T-helper 9 cell (primary cell): ENCODE results near the gene BUB1.
"Not testable (repeated sequence)": the region's sequence is repeated elsewhere in the genome, so short reads cannot be mapped to it uniquely, and the experiment has no call there.

Experiments used
- DNase-seq: peaks from one replicate; pipeline ENCODE4 v3.0.0-alpha.2; 2020

BUB1 gene

DNA sequence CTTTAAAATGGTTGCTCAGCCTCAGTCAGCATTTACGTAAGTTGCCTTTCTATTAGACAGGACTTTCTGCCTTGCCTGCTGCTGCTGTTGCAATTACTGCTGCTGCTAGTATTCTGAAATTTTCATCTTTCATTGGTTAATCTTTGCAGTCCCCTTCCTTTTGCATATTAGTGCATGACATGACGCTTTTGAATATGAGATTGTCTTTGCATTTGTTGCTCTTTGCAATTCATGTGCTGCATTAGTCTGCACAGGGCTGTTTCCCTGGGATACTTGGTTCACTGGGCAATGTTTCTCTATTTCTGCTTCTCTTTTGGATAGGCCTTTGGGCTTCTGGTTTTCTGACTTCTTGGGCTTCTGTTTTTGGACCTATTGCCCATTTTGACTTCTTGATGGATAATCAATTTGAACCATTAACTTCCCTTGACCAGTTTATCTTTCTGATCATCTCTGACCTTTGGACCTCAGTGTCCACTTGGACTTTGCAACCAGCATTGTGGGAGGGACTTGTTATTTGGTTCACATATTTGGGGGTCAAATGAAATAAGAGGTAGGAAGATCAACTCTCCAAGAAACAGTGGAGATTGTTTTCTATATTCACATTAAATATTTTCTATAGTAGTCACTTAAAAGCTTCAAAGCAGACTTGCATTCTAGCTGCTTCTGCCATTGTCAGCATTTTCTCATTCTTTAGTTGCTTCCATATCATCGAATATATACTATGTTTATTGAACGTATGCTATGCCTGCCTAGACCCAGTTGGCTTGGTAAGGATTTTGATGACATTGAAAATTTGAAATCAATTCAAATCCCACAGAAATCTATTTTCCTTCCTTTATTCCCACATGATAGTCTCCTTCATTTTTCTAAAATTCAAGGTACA, 12.5 kb upstream of the BUB1 start:
- no peak for DNase-seq

DNA sequence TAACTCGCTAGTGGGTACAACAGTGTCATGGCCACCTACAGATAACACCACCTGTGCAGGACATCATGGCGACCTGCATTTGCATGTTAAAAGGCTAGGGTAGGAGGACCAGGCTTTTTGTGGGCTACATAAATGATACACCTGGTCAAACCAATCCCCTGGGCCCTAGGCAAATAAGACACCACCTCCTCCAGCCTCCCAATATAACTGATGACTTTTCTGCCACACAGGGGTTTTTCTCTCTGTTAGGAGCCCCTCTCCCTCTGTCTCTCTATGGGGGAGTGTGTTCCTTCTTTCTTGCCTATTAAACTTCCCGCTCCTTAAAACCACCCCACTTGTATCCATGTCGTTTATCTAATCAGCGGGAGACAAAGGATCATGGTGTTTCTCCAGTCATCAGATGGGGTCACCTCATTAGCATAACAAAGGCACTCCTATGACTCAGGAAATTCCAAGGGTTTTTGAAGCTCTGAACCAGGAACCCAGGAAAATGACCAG, 10.8 kb upstream of the BUB1 start:
- no peak for DNase-seq

DNA sequence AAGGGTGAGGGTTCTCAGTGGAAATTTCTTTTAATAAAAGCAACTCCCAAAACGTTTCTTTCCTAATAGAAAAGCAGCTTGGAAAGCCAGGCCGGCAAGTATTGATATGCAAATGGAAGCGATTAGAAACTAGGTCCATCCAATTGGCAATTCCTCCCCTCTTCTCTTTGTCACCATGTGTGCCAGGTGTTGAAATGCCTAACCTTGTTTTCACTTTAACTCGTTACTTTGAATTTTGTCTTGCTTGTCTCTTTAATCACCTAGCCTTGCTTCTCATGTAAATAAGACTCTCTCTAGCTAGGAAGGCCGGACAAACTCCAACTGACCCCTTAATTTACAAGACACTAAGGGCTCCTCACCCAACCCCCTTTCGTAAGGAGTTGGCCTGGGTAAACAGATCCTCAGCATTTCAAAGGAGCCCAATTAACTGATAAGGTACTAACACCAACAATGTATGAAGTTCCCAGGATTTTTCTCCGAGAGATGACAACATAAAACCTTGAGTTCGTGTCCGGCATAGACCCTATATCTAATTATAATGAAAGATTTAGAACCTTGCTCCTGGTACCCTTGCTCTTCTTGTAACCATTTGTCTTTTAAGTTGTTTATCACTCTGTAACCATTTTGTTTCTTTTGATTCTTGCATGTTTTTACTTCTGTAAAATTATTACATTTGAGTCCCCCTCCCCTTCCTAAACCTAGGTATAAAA, 10.1 kb upstream of the BUB1 start:
- DNase-seq, result not testable (repeated sequence)

DNA sequence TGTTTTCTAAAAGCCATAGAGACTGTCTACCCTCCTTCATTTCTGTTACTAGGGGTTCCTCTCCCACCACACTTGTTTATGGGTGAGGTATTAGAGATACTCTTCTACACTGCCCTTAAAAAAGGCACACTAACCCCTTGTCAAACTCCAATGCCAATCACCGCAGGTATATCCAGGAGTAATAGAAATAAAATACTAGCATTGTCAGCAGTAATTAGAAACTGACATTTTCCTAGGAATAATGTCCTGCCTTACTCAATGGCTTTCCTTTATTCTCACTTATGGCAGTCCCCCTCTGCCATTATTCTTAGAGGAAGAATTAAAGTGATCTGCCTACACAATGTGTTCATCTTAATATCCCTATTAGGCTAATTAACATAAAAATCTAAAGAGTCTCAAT, 5.0 kb upstream of the BUB1 start:
- no peak for DNase-seq

DNA sequence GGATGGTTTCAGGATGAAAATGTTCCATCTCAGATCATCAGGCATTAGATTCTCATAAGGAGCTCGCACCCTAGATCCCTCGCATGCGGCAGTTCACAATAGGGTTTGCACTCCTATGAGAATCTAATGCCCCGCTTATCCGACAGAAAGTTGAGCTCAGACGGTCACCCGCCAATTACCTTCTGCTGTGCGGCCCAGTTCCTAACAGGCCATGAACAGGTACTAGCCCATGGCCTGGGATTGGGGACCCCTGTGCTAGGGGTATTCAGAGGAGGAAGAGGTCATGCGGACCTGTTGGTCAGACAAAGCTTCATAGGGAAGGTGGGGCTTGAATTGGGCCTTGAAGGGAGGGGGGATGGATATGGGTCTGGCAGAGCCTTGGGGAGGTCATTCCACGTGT, 4.4 kb upstream of the BUB1 start:
- no peak for DNase-seq

DNA sequence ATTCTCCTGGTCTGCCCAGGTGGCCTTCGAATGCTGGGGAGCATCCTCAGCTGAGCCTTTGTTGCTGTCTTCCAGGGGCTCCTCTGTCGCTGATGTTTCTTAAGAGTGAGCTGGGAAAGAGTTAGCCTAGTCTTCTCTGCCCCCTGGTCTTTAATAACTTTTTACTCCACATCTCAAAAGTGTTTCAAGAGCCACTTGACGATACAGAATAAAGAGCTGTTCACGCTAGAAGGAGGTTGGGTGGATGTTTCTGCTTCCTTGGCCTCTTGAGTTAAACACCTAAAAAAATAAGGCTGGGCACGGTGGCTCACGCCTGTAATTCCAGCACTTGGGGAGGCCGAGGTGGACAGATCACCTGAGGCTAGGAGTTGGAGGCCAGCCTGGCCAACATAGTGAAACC, 2.8 kb upstream of the BUB1 start:
- no peak for DNase-seq

DNA sequence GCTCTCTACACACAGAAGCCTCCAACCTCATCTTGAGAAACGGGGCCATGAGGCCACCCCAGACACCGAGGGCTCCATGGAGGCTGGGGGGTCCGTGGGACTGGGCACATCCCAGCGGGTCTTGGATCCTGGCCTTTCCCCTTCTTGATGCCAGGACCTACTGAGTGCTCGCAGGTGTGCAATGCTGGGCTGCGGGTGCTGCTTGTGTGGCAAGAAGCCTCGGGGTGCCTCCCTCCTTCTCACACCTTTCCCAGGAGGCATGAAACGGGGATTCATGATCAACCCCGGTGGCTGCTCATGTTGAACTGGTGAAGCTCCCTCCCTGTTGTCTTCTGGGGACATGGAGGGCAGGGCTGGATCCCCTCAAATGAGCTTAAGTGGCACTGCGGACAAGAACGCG, 2.0 kb upstream of the BUB1 start:
- DNase-seq, result no peak

DNA sequence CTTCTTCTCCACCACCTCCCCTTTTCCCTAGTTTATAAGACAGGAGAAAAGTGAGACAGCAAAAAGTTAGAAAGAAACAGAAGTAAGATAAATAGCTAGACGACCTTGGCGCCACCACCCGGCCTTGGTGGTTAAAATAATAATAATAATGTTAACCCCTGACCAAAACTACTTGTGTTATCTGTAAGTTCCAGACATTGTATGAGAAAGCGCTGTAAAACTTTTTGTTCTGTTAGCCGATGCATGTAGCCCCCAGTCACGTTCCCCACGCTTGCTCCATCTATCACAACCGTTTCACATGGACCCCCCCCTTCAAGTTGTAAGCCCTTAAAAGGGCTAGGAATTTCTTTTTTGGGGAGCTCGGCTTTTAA, 1.5 kb upstream of the BUB1 start:
- no peak for DNase-seq

DNA sequence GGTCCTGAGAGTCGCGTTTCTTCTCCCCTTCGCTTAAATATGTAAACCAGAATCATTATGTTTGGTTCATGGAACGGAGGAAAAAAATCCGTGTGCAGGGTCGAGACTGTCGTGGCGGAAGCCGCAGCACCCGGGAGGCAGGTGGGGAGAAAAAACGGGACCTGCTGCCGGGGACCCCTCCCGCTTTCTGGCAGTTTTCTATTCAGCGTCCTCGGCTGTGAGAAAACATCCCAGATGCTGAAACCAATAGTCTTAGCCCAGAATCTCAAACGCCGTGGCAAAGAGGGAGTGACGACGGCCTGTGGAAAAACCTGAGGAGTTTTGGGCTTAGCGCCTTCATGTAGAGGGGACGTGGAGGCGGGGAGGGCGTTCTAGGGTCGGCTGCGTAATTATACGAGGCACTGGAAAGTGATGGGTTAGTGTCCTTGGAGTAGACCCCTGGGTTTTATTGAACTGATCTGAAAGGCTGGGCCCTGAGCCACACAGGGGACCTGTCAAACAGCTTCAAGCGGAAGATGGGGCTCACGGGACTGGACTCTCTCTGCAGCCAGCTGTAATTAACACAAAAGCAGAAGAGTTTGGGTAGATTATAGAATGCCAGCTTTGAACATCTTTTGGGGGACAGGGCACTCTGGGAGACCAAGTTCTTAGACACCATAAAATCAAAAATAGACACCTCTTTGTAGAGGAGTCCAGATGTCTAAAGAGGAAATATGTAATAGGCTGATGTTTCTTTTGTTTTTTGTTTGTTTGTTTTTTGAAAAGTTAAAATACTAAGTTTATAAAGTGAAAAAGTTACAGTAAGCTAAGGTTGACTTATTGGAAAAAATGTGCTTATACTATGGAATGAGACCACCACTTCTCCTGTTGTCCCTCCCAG, 834 bp upstream of the BUB1 start:
- DNase-seq, result no peak

DNA sequence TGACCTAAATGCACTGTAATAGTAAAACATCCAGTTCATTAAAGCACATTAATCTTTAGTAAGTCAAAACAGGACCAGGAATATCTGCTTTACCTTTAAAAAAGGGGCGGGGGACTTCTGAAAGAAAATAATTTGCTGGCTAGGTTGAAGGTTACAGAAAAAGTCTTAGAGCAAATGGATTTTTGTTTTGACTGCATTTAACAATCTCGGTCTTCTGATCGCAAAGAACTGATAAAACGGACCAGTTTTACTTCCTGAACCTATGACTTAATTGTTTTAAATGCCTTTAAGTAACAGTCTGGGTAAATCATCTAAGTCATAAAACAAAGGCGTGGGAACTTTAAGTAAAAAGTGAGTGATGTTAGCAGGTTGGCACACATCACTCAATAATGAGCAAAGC, 783 bp downstream of the BUB1 start:
- DNase-seq, result no peak

DNA sequence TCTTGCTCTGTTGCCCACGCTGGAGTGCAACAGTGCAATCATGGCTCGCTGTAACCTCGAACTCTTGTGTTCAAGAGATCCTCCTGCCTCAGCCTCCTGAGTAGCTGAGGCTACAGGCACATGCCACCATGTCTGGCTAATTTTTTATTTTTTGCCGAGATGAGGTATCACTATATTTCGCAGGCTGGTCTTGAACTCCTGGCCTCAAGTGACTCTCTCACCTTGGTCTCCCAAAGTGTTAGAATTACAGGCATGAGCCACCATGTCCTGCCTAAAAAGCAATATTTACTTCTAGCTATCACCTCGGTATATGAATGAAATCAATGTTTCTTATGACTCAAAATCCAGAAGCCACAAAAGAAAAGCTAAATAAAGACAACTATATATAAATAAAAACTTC, 2.2 kb downstream of the BUB1 start:
- DNase-seq, result no peak

DNA sequence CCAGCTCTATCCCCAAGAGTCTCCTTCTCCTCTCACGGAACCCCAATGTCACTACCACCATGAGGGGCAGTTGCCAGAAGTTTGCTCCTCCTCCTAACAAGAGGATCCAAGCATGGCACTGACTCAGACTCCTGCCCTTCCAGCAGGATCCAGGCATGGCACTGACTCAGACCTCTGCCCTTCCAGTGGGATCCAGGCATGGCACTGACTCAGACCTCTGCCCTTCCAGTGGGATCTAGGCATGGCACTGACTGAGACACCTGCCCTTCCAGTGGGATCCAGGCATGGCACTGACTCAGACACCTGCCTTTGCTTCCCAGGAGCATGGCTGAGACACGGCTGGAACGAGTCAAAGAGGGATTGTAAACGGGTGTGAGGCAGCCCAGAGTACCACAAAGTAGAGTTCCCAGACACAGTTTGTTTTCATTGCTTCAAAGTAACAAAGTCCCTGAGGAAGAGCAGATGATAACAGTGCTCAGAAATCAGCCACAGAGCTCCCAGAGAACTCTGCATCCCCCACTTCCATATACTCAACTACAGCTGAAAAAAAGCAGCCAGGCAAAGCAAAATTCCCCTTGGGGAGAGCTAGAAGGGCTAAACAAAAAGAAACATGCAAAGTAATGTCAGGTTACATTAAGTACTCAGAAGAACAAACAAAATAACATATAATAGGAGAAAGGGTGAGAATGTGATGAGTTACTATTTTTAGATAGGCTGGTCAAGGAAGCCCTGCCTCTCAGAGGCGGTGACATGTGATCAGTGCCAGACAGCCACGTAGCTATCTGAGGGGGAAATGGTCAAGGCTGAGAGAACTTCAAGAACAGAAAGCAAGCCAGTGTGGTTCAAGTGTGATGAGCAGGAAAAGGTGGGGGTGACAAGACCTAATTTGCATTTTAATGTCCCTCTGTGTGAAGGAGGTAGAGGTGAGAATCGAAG, 3.0 kb downstream of the BUB1 start:
- DNase-seq, result no peak

DNA sequence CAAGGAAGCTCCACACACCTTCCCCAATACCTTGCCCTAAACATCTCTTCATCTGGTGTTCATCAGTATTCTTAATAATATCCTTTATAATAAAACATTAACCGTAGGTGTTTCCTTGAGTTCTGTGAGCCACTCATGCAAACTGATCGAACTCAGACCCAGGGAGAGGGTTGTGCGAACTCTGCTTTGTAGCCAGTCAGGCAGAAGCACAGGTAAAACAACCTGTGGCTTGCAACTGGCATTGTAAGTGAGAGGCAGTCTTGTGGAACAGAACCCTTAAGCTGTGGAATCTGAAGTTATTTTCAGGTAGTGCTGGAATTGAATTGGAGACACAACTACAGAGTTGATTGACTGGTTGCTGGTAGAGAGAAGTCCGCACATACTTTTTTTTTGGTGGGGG, 4.7 kb downstream of the BUB1 start:
- no peak for DNase-seq

DNA sequence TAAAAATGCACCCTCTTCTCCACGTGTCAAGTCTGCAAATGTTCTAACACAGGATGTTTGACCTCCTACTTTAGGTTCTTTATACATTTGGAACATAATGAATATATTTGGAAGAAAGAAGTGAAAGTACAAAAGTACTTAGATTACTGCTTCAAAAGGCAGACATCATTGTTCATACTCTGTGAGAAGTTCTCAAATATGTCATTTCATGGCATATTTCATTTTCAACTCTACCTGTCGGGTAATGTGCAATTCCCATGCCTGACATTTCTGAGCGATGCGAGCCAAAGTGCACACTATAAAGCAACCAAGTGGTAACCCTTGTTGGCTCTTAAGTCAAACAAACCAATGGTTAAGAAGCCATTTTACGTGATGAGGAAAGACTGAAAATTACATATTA, 7.0 kb downstream of the BUB1 start:
- no peak for DNase-seq

DNA sequence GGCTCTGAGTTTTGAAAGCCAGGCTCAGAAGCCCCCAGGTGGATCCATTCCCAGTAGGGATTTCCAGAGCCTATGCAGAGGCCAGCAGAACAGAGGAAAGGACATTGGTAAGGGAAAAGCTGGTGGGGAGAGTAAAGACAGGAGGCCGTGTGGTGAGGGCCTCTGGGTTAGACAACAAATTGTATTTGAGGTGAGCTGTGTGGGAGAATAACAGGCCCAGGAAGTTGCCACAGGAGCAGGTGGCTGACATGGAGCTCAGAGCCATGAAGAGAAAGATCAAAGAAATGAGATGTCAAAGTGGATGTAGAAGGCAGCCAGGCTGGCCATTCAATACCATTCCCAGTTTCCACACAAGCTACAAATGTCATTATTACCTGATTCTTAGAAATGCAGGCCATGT, 8.8 kb downstream of the BUB1 start:
- DNase-seq, result no peak

DNA sequence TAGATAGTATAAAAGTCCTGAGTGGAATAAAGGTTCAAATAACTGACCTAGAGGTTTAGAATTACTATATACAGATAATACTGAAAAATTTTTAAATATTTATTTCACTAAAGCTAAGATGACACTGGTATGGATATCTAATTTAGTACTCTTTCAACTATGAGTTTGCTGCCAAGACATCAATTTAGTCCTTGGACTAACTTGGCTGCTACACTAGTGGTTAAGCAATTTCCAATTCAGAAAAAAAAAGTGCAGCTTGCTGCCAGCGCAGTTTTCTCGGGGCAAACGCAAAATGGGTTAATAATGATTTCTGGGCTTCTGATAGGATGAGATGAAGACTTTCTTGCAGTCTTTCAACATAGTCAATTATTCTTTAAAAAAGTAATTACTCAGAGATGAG, 10.8 kb downstream of the BUB1 start:
- DNase-seq, result no peak

DNA sequence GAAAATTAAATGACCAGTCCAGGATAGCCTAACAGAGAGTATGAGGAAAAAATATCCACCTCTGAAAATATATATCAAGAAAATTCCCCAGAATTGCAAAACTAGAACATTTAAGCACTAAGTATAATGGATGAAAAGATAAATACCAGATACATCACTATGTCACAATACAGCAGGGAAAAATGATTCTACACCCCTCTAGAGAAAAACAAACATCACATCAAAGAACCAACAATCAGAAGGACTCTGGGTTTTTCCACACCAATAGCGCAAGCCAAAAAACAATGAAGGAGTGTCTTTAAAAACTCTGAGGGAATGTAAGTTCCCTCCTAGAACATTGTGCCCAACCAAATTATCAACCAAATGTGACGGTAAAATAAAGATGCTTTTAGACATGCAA, 13.7 kb downstream of the BUB1 start:
- no peak for DNase-seq

DNA sequence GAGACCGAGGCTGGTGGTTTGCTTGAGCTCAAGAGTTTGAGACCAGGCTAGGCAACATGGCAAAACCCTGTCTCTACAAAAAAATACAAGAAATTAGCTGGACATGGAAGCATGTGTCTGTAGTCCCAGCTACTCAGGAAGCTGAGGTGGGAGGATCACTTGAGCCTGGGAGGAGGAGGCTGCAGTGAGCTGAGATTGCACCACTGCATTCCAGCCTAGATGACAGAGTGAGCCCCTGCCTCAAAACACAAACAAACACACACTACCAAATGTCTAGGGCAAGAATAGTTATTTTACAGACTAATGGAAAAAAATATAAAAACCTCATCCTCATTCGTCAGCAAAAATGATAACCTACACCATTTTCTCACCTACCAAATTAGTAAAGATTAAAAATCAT, 15.3 kb downstream of the BUB1 start:
- no peak for DNase-seq

DNA sequence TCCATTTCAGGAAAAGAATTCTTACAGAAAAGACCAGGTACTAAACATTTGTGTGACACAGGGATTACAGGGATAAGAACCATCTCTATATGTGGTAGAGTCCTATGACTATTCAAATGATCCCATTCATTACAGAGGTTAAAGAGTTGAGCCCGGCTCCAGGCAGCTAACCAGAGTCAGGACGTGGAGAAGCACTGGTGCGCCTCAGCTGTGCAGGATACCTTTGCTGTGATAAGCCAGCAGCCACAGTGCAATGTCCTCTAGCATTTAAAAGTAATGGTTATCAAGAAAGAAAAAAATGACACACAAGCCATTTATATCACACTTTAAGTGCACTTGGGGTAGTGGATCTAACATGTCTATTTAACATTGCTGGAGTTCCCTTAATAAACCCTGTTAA, 17.3 kb downstream of the BUB1 start:
- no peak for DNase-seq

DNA sequence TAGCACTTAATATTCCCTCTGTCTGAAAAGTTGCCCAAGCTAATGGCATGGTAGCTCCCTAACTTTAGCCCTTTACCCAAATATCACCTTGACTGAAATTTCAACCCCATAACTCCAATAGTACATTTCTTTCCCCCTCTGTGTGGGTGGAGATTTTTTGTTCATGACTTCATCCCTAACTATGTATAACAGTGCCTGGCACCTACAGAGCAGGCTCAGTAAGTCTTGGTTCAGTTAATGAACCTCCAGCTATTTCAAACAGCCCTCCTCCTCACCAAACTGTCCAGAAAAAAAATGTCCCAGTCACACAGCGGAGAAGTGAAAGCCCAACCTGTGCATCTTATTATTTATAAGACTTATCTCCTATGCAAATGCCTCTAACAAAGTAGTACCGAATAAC, 18.6 kb downstream of the BUB1 start:
- DNase-seq, result no peak

DNA sequence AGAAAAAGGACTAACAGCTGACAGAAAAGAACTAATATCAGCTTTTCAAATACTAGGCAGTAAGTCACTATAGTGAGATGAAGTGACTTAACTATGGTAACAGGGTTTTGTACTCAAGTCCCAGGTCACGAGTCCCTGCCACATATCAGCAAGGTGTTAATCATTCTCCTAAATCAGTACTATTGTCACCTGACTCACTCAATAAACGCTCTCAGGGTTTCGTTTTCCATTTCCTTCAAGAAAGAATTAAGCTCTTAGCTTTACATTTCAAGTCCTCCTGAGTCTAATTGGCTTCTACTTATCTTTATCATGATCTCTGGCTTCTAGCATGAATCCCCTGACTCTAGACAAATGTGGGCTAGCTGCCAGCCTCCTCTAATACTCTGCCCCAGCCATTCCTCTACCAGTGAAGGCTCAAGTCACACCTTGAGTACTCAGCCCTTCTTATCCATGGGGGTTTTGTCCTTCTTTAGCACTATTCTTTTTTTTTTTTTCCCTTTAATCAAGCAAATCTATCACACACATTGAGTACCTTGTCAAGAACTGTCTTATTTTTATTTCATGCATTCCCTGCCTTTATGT, 20.0 kb downstream of the BUB1 start:
- DNase-seq, result no peak

DNA sequence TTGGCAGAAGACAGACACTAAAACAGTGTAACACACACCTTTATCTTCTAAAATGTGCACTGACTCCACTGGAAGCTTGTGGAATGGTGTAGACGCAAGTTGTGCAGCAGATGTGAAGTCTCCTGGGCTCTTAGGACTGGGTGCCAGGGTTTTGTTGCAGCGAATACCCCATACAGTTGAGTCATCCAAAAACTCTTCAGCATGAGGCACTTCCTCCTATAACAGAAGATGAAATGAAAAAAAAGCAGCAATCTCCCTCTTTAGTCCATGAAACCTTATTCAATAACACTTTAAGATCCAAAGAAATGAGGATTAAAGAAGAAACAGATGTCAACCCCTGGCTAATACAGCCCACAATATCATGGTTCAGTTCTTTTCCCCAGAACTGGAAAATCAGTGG, 22.2 kb downstream of the BUB1 start:
- DNase-seq, result no peak
